GM12878 (cell line): ENCODE data around the gene ABHD2. TPM values are rescaled to one million over a fixed set of nuclear protein-coding genes. Genes with fewer than 3 reads are reported as not detected.

Experiments used
- ATAC-seq: fragments of 200-7000 bp; cut with Tn5 transposase; 3 replicates; pipeline ENCODE4 v1.9.1; 2020; ENCODE audit warnings: mild to moderate bottlenecking, moderate library complexity
- BruUV-seq: library from RNA; stranded (reverse); fragments of 400-500 nt; replicated peaks from 2 replicates; lab custom pipeline; 2021; lab: Mats Ljungman, UMichigan
- CTCF ChIA-PET: fragments of 300-600 bp; sonication (Branson Sonifier 250); formaldehyde crosslinking; extraction: SDS; loops from one replicate; lab custom pipeline; 2021; ENCODE audit warnings: inconsistent platforms; lab: Yijun Ruan, JAX
- POLR2A ChIA-PET: fragments of 350-600 bp; formaldehyde crosslinking; extraction: SDS; loops from one replicate; lab custom pipeline; 2021; ENCODE audit warnings: inconsistent platforms; lab: Charles Lee
- RAD21 ChIA-PET: fragments of 300-600 bp; sonication (Branson Sonifier 250); formaldehyde crosslinking; loops from one replicate; lab custom pipeline; 2023; ENCODE audit warnings: antibody characterized with exemption; ENCODE audit not compliant: unreplicated experiment; lab: Charles Lee
- SMC1A ChIA-PET: fragments of 300-600 bp; sonication (Branson Sonifier 250); formaldehyde crosslinking; loops from one replicate; lab custom pipeline; 2023; ENCODE audit not compliant: unreplicated experiment, uncharacterized antibody; lab: Charles Lee
- DNase-seq: peaks from one replicate; pipeline ENCODE4 v3.0.0-alpha.2; 2011; ENCODE audit warnings: low read depth, low spot score
- FAIRE-seq: peaks from 3 replicates; lab custom pipeline; 2011; peaks lifted over from hg19 to GRCh38; lab: Jason Lieb, UNC
- H2AFZ ChIP-seq: 2 replicates; pipeline ENCODE4 v1.6.0; 2011; ENCODE audit warnings: low read depth, low read length, control low read depth; ENCODE audit not compliant: control insufficient read depth
- H3K27ac ChIP-seq: 2 replicates; pipeline ENCODE4 v1.5.1; 2011; ENCODE audit warnings: control low read depth; ENCODE audit not compliant: control insufficient read depth, insufficient read depth
- H3K27me3 ChIP-seq, 2 experiments: replicated peaks in 1 of 2; 2 replicates each; pipeline versions ENCODE4 v1.6.0 to v1.6.1; 2011; ENCODE audit warnings: low read length in 1 of 2; ENCODE audit not compliant: control insufficient read depth in 2 of 2, insufficient read depth in 2 of 2
- H3K36me3 ChIP-seq, 2 experiments: 2 replicates each; pipeline ENCODE4 v1.5.1; 2011; ENCODE audit warnings: low read length in 1 of 2; ENCODE audit not compliant: control insufficient read depth in 2 of 2, insufficient read depth in 2 of 2
- H3K4me1 ChIP-seq: 2 replicates; pipeline ENCODE4 v1.6.1; 2011; ENCODE audit warnings: mild to moderate bottlenecking, low read length, moderate library complexity, mixed read lengths; ENCODE audit not compliant: control insufficient read depth, insufficient read depth
- H3K4me2 ChIP-seq: 2 replicates; pipeline ENCODE4 v1.6.0; 2011; ENCODE audit warnings: control low read depth; ENCODE audit not compliant: control insufficient read depth, insufficient read depth
- H3K4me3 ChIP-seq: fragments of 200-600 bp; sonication (generic); 2 replicates; pipeline ENCODE4 v1.5.1; 2016
- H3K79me2 ChIP-seq: 2 replicates; pipeline ENCODE4 v1.6.0; 2011; ENCODE audit warnings: low read length; ENCODE audit not compliant: control insufficient read depth, insufficient read depth
- H3K9ac ChIP-seq: 2 replicates; pipeline ENCODE4 v1.8.0; 2011; ENCODE audit warnings: low read length, control low read depth, mixed read lengths; ENCODE audit not compliant: control insufficient read depth, insufficient read depth
- H3K9me3 ChIP-seq: replicated peaks from 3 replicates; pipeline ENCODE4 v1.5.1; 2011; ENCODE audit warnings: mild to moderate bottlenecking, low read length; ENCODE audit not compliant: control insufficient read depth, insufficient read depth
- H4K20me1 ChIP-seq: 2 replicates; pipeline ENCODE4 v1.6.0; 2011; ENCODE audit not compliant: control insufficient read depth, insufficient read depth
- BCL11A ChIP-seq: IDR thresholded peaks from 2 replicates; pipeline ENCODE4 v1.6.1; 2011; ENCODE audit warnings: low read depth, low read length
- BHLHE40 ChIP-seq, 2 experiments: fragments of 450-650 bp in 1 of 2; IDR thresholded peaks; 2 replicates each; pipeline ENCODE4 v1.6.1; 2011 to 2017; ENCODE audit warnings: low read depth in 2 of 2, borderline replicate concordance in 1 of 2, improper control_type of control experiment in 1 of 2, low read length in 1 of 2, mild to moderate bottlenecking in 1 of 2
- CEBPB ChIP-seq, 2 experiments: fragments of 150-350 bp in 1 of 2; IDR thresholded peaks; 2 replicates each; pipeline ENCODE4 v1.6.1; 2012 to 2014; ENCODE audit warnings: low read depth in 2 of 2, low read length in 2 of 2, borderline replicate concordance in 1 of 2, inconsistent platforms in 1 of 2
- FOXM1 ChIP-seq: IDR thresholded peaks from 2 replicates; pipeline ENCODE4 v1.6.1; 2012; ENCODE audit warnings: low read depth, mild to moderate bottlenecking, inconsistent platforms, low read length, moderate library complexity
- JUNB ChIP-seq: IDR thresholded peaks from 2 replicates; pipeline ENCODE4 v1.6.1; 2016; ENCODE audit warnings: antibody characterized with exemption, mild to moderate bottlenecking
- MEF2A ChIP-seq: IDR thresholded peaks from 2 replicates; pipeline ENCODE4 v1.6.1; 2011; ENCODE audit warnings: low read depth, mild to moderate bottlenecking, low read length, moderate library complexity; ENCODE audit not compliant: insufficient read depth
- MTA2 ChIP-seq: fragments of 450-650 bp; IDR thresholded peaks from 2 replicates; pipeline ENCODE4 v1.6.1; 2016; ENCODE audit warnings: low read depth, mild to moderate bottlenecking, moderate library complexity
- NBN ChIP-seq: fragments of 450-650 bp; IDR thresholded peaks from 2 replicates; pipeline ENCODE4 v1.6.1; 2016
- SP1 ChIP-seq: IDR thresholded peaks from one replicate; pipeline ENCODE4 v1.6.1; 2011; ENCODE audit warnings: low read depth, low read length
- SUZ12 ChIP-seq: fragments of 200-600 bp; sonication (generic); IDR thresholded peaks from one replicate; pipeline ENCODE4 v1.6.1; 2018; ENCODE audit warnings: antibody characterized with exemption, mild to moderate bottlenecking; ENCODE audit not compliant: unreplicated experiment
- TCF12 ChIP-seq: IDR thresholded peaks from 2 replicates; pipeline ENCODE4 v1.6.1; 2011; ENCODE audit warnings: low read depth, mild to moderate bottlenecking, low read length
- ZNF274 ChIP-seq: IDR thresholded peaks from one replicate; pipeline ENCODE4 v1.8.0; 2011; ENCODE audit not compliant: insufficient read length, insufficient read depth
- in situ Hi-C: fragments of 300-500 bp; cut with MboI; formaldehyde crosslinking; loops from 9 replicates; pipeline ENCODE4 v1.14.3; 2018; ENCODE audit warnings: mixed read lengths
- intact Hi-C: fragments of 100-400 bp; cut with micrococcal nuclease; formaldehyde crosslinking; loops from one replicate; pipeline ENCODE4 v1.14.2; 2022; ENCODE audit not compliant: unreplicated experiment
- polyA plus RNA-seq, 11 experiments: library from polyadenylated mRNA; depleted of rRNA in 4 of 11; unstranded in 6 of 11; stranded (reverse) in 5 of 11; fragments of >200 nt; fragmentation: Nextera tagmentation in 4 of 11; fragmentation: Illumina TruSeq in 1 of 11; extraction: Ambion mirVana in 4 of 11; extraction: Trizol in 1 of 11; gene quantifications; 1 replicate in 1 of 11; 2 replicates in 10 of 11; pipeline versions ENCODE4 v1.2.1 to v1.2.3, GENCODE V29; 2011 to 2016; ENCODE audit warnings: inconsistent platforms in 2 of 11, missing spikeins in 2 of 11, low read depth in 1 of 11
- total RNA-seq, 4 experiments: library from RNA; depleted of rRNA in 3 of 4; stranded (reverse); fragments of >200 nt in 3 of 4; fragmentation: Illumina TruSeq in 1 of 4; extraction: Trizol in 1 of 4; gene quantifications; 2 replicates each; pipeline versions ENCODE4 v1.2.1 to v1.2.3, GENCODE V29; 2013 to 2021
- TF ChIP-seq, protein P1 (sequence below), 3 experiments: IDR thresholded peaks in 2 of 3; conservative IDR thresholded peaks in 1 of 3; 2 replicates each; pipeline ENCODE4 v1.5.1; 2011; ENCODE audit warnings: low read depth in 3 of 3, low read length in 3 of 3, mild to moderate bottlenecking in 3 of 3, control low read depth in 2 of 3, moderate library complexity in 2 of 3, inconsistent platforms in 1 of 3, mixed read lengths in 1 of 3; ENCODE audit not compliant: control insufficient read depth in 2 of 3, insufficient read depth in 1 of 3; ENCODE audit errors: extremely low read depth in 1 of 3
- TF ChIP-seq, protein P2 (sequence below): IDR thresholded peaks from 2 replicates; pipeline ENCODE4 v1.6.1; 2011; ENCODE audit warnings: borderline replicate concordance, low read depth, mild to moderate bottlenecking, moderate library complexity, low read length; ENCODE audit not compliant: insufficient read depth, poor library complexity, severe bottlenecking

ABHD2 gene
- total and polyA plus RNA-seq, 10 of the 15 experiments (the other 5 are each of a cell fraction or from before 2014, with no cell fraction given) = 1.2 to 33.6 (median 20.4) TPM

DNA sequence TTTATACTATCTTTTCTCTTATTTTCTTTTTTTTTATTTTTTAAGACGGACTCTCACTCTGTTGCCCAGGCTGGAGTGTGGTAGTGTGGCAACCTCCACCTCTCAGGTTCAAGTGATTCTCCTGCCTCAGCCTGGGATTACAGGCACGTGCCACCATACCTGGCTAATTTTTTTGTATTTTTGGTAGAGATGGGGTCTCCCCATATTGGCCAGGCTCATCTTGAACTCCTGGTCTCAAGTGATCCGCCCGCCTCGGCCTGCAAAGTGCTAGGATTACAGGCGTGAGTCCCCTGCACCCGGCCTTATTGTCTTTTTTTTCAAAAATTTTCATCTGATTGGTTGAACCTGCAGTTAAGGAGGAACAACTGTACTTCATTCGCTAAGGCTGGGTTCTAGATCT is 21.8 kb downstream of the ABHD2 start (continued):
- TF ChIP-seq BHLHE40 (IDR thresholded peaks at IDR 0.05; ENCODE audit: borderline replicate concordance in 1 of 2, low read depth in 2 of 2, low read length in 1 of 2) = no peak
- TF ChIP-seq NBN = no peak
- TF ChIP-seq, protein P1, sequence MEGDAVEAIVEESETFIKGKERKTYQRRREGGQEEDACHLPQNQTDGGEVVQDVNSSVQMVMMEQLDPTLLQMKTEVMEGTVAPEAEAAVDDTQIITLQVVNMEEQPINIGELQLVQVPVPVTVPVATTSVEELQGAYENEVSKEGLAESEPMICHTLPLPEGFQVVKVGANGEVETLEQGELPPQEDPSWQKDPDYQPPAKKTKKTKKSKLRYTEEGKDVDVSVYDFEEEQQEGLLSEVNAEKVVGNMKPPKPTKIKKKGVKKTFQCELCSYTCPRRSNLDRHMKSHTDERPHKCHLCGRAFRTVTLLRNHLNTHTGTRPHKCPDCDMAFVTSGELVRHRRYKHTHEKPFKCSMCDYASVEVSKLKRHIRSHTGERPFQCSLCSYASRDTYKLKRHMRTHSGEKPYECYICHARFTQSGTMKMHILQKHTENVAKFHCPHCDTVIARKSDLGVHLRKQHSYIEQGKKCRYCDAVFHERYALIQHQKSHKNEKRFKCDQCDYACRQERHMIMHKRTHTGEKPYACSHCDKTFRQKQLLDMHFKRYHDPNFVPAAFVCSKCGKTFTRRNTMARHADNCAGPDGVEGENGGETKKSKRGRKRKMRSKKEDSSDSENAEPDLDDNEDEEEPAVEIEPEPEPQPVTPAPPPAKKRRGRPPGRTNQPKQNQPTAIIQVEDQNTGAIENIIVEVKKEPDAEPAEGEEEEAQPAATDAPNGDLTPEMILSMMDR (IDR thresholded peaks at IDR 0.05 in 2 of 3, conservative IDR thresholded peaks at IDR 0.05 in 1 of 3; ENCODE audit: control insufficient read depth in 2 of 3, extremely low read depth in 1 of 3, insufficient read depth in 1 of 3, low read depth in 3 of 3, low read length in 3 of 3) = no peak
- no peak for TF ChIP-seq ZNF274
- no peak for TF ChIP-seq MTA2
- TF ChIP-seq SP1 = no peak
- TF ChIP-seq FOXM1 = no peak
- no peak for TF ChIP-seq BCL11A

DNA sequence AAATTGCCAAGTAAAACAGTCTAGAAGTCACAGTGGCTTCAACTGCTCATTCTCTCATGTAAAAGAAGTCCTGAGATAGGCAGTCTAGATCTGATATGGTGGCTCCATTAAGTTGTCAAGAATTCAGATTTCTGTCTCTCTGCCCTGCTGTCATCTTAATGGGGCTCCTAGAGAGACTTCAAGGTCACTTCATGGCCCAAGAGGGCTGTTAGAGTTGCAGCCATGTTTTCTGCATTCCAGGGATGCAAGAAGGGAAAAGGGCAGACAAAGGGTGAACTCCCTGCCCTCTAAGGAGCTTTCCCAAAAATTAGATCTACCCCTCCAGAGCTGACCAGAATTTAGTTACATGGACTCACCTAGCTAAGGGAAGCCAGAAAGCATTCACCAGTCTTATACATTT is 23.1 kb downstream of the ABHD2 start:
- Histone ChIP-seq H3K4me1 (peaks cover 8% of the 10 kb centered on the region; the same call in 1 of the 2 replicates), H3K36me3 (peaks cover 0 to 5% of the 10 kb centered on the region in 2 experiments; a peak in 2 of 4 replicates), H3K79me2 (no peaks in the 10 kb centered on the region), H3K27me3 (no peaks in the 10 kb centered on the region), H3K9me3 (no peaks in the 10 kb centered on the region), H3K4me2 (no peak overlapping the region), H3K4me3 (no peak overlapping the region), H3K27ac (no peak overlapping the region), H3K9ac (no peak overlapping the region), H2AFZ (no peak overlapping the region), H4K20me1 (no peaks in the 10 kb centered on the region)
- no TSS peak for BruUV-seq
- ATAC-seq (no peak), DNase-seq (no peak), FAIRE-seq (no peak)
- POLR2A ChIA-PET = interaction anchor here (1.9 to 2.9 kb wide), 5 partner anchors 10 to 22 kb away, joined by 8 to 20 read pairs (median 16); no protein-coding TSS in a partner anchor
- no peak for TF ChIP-seq TCF12
- TF ChIP-seq SUZ12 = no peak
- TF ChIP-seq CEBPB (IDR thresholded peaks at IDR 0.05; ENCODE audit: borderline replicate concordance in 1 of 2, low read depth in 2 of 2, low read length in 2 of 2) = no peak
- no peak for TF ChIP-seq JUNB
- TF ChIP-seq, protein P2, sequence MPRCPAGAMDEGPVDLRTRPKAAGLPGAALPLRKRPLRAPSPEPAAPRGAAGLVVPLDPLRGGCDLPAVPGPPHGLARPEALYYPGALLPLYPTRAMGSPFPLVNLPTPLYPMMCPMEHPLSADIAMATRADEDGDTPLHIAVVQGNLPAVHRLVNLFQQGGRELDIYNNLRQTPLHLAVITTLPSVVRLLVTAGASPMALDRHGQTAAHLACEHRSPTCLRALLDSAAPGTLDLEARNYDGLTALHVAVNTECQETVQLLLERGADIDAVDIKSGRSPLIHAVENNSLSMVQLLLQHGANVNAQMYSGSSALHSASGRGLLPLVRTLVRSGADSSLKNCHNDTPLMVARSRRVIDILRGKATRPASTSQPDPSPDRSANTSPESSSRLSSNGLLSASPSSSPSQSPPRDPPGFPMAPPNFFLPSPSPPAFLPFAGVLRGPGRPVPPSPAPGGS = no peak
- no peak for TF ChIP-seq MEF2A
- CTCF ChIA-PET = interaction anchor here (0.9 to 5.8 kb wide), 8 partner anchors 10 to 60 kb away, joined by 3 to 65 read pairs (median 18); partner anchors contain the start of gene ABHD2
- in situ Hi-C loops (no loop called here), intact Hi-C loops (loop anchor here (5.0 kb wide), 1 partner anchor 54 kb away; no protein-coding TSS in a partner anchor)
- RAD21 ChIA-PET = interaction anchor here (1.6 to 4.5 kb wide), 4 partner anchors 10 to 53 kb away, joined by 5 to 72 read pairs (median 21); partner anchors contain the start of gene ABHD2
- SMC1A ChIA-PET = interaction anchor here (1.1 to 7.4 kb wide), 6 partner anchors 10 to 55 kb away, joined by 4 to 123 read pairs (median 40); partner anchors contain the start of gene ABHD2
